HUES64 (cell line): ENCODE measurements around the gene TRIM41.
"Not testable (repeated sequence)": the region's sequence is repeated elsewhere in the genome, so short reads cannot be mapped to it uniquely, and the experiment has no call there.

Experiments used
- H3K27ac ChIP-seq: 2 replicates; pipeline ENCODE4 v1.7.0; 2013; ENCODE audit warnings: low read depth, low read length, inconsistent platforms
- H3K27me3 ChIP-seq: 2 replicates; pipeline ENCODE4 v1.6.1; 2013; ENCODE audit warnings: mild to moderate bottlenecking, low read length; ENCODE audit not compliant: insufficient read depth
- H3K36me3 ChIP-seq: 2 replicates; pipeline ENCODE4 v1.6.1; 2013; ENCODE audit warnings: mild to moderate bottlenecking, low read length; ENCODE audit not compliant: insufficient read depth
- H3K4me1 ChIP-seq: 2 replicates; pipeline ENCODE4 v1.6.1; 2013; ENCODE audit warnings: mild to moderate bottlenecking, low read length, moderate library complexity; ENCODE audit not compliant: insufficient read depth
- H3K4me3 ChIP-seq: 2 replicates; pipeline ENCODE4 v1.5.1; 2013; ENCODE audit warnings: mild to moderate bottlenecking, low read length, moderate library complexity
- H3K9ac ChIP-seq: 2 replicates; pipeline ENCODE4 v1.6.1; 2013; ENCODE audit warnings: mild to moderate bottlenecking, low read depth, low read length
- H3K9me3 ChIP-seq: 2 replicates; pipeline ENCODE4 v1.6.1; 2013; ENCODE audit warnings: low read depth, low read length; ENCODE audit not compliant: insufficient read depth
- WGBS: fragments of 150-250, 120-280 bp; methylation state at CpG from one replicate; pipeline ENCODE4 v1.1.7; 2013; ENCODE audit warnings: missing lambda C conversion rate; 5-methylcytosine and 5-hydroxymethylcytosine counted together

The TRIM41 gene

DNA sequence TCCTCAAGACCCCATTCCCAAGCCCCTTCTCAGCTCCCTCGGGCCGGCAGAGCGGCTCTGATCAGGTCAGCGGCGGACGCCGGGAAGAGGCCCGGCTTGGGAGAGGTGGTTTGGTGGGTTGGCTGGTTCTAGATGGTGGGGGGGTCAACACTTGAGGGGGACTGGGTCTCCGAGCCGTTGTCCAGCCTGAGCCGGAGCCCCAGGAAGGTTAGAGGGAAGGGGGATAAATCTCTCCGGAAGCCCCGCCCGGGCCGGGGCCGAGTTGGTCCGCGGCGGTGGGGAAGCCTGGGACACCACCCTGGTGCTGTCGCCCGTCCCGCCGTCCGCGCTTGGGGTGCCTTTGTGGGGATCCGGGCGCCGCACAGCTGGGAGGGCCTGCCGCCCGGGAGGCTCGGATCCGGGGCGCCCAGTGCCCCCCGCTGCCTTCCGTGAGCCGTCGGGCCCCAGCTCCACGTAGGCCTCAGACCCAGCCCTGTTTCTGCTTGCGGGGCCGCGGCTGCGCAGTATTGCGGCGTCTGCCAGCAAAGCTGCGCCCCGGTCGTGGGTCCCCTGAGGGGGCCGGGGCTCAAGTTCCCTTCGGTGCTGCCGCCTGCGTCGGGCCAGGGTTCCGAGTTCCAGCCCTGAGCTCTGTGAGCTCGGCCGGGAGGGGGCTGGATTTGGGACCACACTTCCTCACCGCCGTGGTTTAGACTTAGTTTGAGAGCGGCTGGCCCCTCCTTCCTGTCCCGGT lies 38.4 kb downstream of the TRIM41 start:
- peaks cover 18% of the 10 kb centered on the region for H3K36me3 ChIP-seq
- H3K4me1 ChIP-seq: peaks cover 10% of the 10 kb centered on the region
- H3K4me3 ChIP-seq: peak overlapping the region; percentile 97
- WGBS: under 1% methylated on average over 59 of the region's 59 CpGs
- H3K9ac ChIP-seq: peak overlapping the region; percentile 86
- no peaks in the 10 kb centered on the region for H3K27me3 ChIP-seq
- peak overlapping the region; percentile 92 for H3K27ac ChIP-seq
- no peaks in the 10 kb centered on the region for H3K9me3 ChIP-seq

GRCh38 chr5:181263633-181264032 lies 40.6 kb downstream of the TRIM41 start:
- WGBS: 94% methylated on average over 5 of the region's 5 CpGs
- Histone ChIP-seq H3K27me3 (no peaks in the 10 kb centered on the region), H3K27ac (no peak overlapping the region), H3K4me3 (no peak overlapping the region), H3K9ac (no peak overlapping the region), H3K4me1 (peaks cover 23% of the 10 kb centered on the region), H3K36me3 (peaks cover 8% of the 10 kb centered on the region), H3K9me3 (no peaks in the 10 kb centered on the region)

DNA sequence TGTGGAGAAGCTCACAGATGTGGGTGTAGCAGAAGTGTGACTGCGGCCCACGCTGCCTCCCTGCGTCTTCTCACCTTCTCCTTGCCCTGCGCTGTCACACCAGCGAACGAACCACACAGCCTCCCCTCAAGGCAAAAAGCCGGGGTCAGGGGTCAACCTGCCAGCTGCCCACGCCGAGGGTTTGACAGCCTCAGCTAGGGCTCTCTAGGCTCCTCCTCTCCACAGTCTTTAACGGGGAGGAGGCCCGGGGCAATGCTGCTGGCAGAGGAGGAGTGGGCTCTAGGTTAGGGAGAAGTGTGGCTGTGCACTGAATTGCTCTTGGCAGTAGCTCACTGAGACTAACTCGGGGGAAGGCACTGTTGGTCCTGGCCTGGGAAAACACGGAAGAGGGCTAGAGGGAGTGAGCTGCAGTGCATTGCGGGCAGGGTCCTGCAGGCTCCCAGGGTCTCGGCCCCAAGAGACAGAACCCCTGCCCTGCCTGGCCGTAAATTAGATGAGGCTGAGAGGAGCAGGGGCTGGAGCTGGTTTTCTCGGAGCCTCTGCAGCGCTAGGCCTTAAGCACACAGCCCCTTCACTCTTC lies 42.1 kb downstream of the TRIM41 start:
- 77% methylated on average over 18 of the region's 18 CpGs for WGBS
- H3K27ac ChIP-seq: no peak overlapping the region
- H3K4me1 ChIP-seq: peaks cover 13% of the 10 kb centered on the region
- H3K9ac ChIP-seq: no peak overlapping the region
- peaks cover 8% of the 10 kb centered on the region for H3K36me3 ChIP-seq
- no peaks in the 10 kb centered on the region for H3K27me3 ChIP-seq
- H3K4me3 ChIP-seq: no peak overlapping the region
- H3K9me3 ChIP-seq: no peaks in the 10 kb centered on the region

DNA sequence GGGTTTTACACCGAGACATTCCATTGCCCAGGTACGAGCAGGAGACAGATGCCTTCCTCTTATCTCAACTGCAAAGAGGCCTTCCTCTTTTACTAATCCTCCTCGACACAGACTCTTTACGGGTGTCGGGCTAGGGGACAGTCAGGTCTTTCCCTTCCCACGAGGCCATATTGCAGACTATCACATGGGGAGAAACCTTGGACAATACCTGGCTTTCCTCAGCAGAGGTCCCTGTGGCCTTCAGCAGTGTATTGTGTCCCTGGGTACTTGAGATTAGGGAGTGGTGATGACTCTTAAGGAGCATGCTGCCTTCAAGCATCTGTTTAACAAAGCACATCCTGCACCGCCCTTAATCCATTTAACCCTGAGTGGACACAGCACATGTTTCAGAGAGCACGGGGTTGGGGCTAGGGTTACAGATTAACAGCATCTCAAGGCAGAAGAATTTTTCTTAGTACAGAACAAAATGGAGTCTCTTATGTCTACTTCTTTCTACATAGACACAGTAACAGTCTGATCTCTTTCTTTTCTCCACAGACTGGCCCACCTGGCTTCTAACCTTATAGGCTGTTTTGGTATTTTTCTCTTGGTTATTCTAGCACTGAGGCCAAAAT lies 44.3 kb downstream of the TRIM41 start:
- H3K9ac ChIP-seq: 0 out of 2 replicates have a peak overlapping the region, but pooled peaks have one; percentile 44
- H3K36me3 ChIP-seq, H3K27me3 ChIP-seq, H3K9me3 ChIP-seq, H3K4me3 ChIP-seq: not testable (repeated sequence)
- peak overlapping the region; percentile 58; the same call in 1 of the 2 replicates for H3K27ac ChIP-seq
- WGBS: 38% methylated on average over 8 of the region's 8 CpGs
- H3K4me1 ChIP-seq: peaks cover 13% of the 10 kb centered on the region

DNA sequence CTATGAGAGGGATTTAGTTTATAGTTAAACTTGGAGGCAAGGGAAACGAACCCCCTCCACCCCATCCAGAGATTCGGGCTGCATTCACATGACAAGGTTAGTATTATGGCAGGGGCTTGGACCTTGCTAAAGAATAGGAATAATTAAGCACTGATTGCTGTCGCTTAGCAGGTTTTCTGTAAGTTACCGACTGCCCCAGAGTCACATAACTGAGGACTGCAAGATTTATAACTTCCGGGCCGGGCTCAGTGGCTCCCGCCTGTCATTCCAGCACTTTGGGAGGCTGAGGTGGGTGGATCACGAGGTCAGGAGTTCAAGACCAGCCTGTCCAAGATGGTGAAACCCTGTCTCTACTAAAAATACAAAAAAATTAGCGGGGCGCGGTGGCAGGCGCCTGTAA lies 44.8 kb downstream of the TRIM41 start:
- peaks cover 13% of the 10 kb centered on the region for H3K4me1 ChIP-seq
- H3K27ac ChIP-seq: peak overlapping the region; percentile 58; the same call in 1 of the 2 replicates
- 0 out of 2 replicates have a peak overlapping the region, but pooled peaks have one; percentile 44 for H3K9ac ChIP-seq
- H3K4me3 ChIP-seq, H3K36me3 ChIP-seq, H3K27me3 ChIP-seq, H3K9me3 ChIP-seq: not testable (repeated sequence)
- WGBS: 89% methylated on average over 11 of the region's 12 CpGs

- Histone ChIP-seq H3K27me3 (no peaks in the 10 kb centered on the region), H3K27ac (no peak overlapping the region), H3K4me1 (peaks cover 13% of the 10 kb centered on the region), H3K36me3 (no peaks in the 10 kb centered on the region), H3K9ac (no peak overlapping the region), H3K4me3 (no peak overlapping the region), H3K9me3 (no peaks in the 10 kb centered on the region)
- 82% methylated on average over 3 of the region's 3 CpGs for WGBS
Observed at GRCh38 chr5:181271081-181271480, 48.0 kb downstream of the TRIM41 start.

GRCh38 chr5:181273433-181273744 lies 50.3 kb downstream of the TRIM41 start:
- H3K36me3 ChIP-seq, H3K27ac ChIP-seq, H3K4me1 ChIP-seq, H3K9ac ChIP-seq, H3K27me3 ChIP-seq, H3K9me3 ChIP-seq: not testable (repeated sequence)
- 88% methylated on average over 27 of the region's 28 CpGs for WGBS
- H3K4me3 ChIP-seq: peak overlapping the region; percentile 46

- H3K36me3 ChIP-seq: peaks cover 17% of the 10 kb centered on the region; the same call in 1 of the 2 replicates
- H3K9me3 ChIP-seq: no peaks in the 10 kb centered on the region
- no peaks in the 10 kb centered on the region for H3K4me1 ChIP-seq
- H3K4me3 ChIP-seq: peak overlapping the region; percentile 98
- WGBS: 4% methylated on average over 7 of the region's 7 CpGs
- H3K9ac ChIP-seq: peak overlapping the region; percentile 58; the same call in 1 of the 2 replicates
- no peaks in the 10 kb centered on the region for H3K27me3 ChIP-seq
- no peak overlapping the region for H3K27ac ChIP-seq
Observed at GRCh38 chr5:181280251-181280762, 57.2 kb downstream of the TRIM41 start.

DNA sequence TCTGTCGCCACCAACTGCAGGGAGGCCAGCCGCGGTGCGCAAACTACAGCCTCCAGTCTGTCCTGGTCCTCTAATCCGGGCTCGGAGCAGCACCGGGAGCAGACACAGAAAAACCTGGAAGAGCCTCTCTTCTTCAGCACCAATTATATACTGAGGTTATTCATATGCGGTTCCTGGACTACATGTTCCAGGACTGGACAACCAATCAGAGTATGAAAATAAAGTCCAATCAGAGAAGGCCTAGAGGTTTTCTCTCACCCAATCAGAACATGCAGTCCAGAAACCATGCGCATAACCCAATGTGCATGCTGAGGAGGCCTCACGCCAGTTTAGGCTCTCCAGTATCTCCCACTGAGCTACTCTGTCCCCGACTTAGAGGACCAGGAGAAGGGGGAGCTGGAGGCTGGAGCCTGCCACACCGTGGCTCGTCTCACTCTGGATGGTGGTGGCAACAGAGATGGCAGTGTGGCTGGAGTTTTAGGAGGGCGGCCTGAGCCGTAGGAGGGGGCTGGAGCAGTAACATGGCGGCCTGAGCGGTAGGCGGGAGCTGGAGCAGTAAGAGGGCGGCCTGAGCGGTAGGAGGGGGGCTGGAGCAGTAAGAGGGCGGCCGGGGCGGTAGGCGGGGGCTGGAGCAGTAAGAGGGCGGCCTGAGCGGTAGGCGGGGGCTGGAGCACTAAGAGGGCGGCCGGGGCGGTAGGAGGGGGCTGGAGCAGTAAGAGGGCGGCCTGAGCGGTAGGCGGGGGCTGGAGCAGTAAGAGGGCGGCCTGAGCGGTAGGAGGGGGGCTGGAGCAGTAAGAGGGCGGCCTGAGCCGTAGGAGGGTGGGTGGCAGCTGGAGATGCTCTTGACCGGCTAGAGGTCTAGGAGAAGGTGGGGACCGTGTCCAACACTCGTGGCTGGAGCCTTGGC lies 58.2 kb downstream of the TRIM41 start:
- Histone ChIP-seq H3K27ac (peak overlapping the region; percentile 94), H3K9me3 (no peaks in the 10 kb centered on the region), H3K9ac (peak overlapping the region; percentile 91), H3K4me3 (peak overlapping the region; percentile 98), H3K27me3 (no peaks in the 10 kb centered on the region), H3K4me1 (no peaks in the 10 kb centered on the region), H3K36me3 (peaks cover 23% of the 10 kb centered on the region; the same call in 1 of the 2 replicates)
- 2% methylated on average over 40 of the region's 40 CpGs for WGBS

DNA sequence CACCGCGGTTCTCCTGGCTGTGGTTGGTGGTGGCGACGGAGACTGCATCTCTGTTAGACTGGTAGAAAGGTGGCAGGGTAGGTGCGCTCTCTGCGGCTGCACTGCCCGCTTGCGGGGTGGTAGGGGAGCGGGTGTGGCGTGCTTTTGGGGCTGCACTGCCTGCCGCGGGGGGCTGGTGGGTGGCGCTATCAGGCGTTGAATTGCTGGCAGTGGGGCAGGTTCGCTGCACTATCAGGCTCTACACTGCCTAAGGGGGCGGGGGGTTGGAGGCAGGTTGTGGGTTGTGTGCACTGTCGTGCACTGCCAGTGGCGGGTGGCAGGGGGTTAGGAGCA lies 58.9 kb downstream of the TRIM41 start:
- peak overlapping the region; percentile 35; the same call in 1 of the 2 replicates for H3K9ac ChIP-seq
- no peaks in the 10 kb centered on the region for H3K9me3 ChIP-seq
- 5% methylated on average over 18 of the region's 18 CpGs for WGBS
- H3K27me3 ChIP-seq: no peaks in the 10 kb centered on the region
- peaks cover 29% of the 10 kb centered on the region for H3K36me3 ChIP-seq
- H3K4me3 ChIP-seq: peak overlapping the region; percentile 98
- no peak overlapping the region for H3K27ac ChIP-seq
- H3K4me1 ChIP-seq: no peaks in the 10 kb centered on the region
